ENCODE measurements around the gene ACMSD. TPM values are rescaled to one million over a fixed set of nuclear protein-coding genes. Genes with fewer than 3 reads are reported as not detected.

ACMSD gene
- total and polyA plus RNA-seq, 10 of the 15 experiments (the other 5 are each of a cell fraction or from before 2014, with no cell fraction given) = 0.08 TPM; not detected in 9

DNA sequence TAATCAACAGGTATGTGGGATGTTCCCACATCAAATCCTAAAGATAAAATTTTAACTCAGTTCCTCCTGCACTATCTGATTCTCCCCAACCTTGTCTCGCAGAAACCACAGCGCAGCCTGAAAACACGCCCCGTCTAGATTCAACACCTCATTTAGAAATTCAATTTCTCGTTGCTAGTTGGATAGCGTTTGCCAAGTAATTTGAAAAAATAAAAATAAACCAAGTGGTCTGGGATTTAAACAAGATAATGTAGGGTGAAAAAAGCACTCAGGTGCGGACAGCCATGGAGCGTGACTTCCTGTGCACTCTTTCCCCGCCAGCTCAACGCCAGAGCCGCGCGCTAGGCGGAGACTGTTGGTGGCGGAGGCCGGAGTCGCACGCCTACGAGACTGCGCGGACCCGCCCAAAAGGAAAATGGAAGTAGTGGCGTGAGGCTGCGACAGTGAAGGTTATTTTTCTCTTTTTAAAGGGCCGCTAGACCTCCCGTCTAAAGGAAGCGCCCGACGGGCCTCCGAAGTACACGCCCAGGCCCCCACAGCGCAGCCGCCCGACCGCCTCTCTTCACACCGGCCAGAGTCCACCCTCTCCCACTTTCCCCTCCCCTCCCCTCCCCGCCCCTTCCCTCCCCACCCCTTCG is 79.6 kb downstream of the ACMSD start (continued):
- TF ChIP-seq, protein P1, sequence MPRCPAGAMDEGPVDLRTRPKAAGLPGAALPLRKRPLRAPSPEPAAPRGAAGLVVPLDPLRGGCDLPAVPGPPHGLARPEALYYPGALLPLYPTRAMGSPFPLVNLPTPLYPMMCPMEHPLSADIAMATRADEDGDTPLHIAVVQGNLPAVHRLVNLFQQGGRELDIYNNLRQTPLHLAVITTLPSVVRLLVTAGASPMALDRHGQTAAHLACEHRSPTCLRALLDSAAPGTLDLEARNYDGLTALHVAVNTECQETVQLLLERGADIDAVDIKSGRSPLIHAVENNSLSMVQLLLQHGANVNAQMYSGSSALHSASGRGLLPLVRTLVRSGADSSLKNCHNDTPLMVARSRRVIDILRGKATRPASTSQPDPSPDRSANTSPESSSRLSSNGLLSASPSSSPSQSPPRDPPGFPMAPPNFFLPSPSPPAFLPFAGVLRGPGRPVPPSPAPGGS (IDR thresholded peaks at IDR 0.05; ENCODE audit: borderline replicate concordance, insufficient read depth, low read depth, low read length, poor library complexity, severe bottlenecking) = no peak
- no peak for TF ChIP-seq RCOR1 (conservative IDR thresholded peaks at IDR 0.05; ENCODE audit: low read depth, low read length)
- TF ChIP-seq BHLHE40 (IDR thresholded peaks at IDR 0.05; ENCODE audit: borderline replicate concordance in 1 of 2, low read depth in 2 of 2, low read length in 1 of 2) = peak; percentile 89 to 93
- TF ChIP-seq CHD1 (IDR thresholded peaks at IDR 0.05; ENCODE audit: low read depth, low read length) = 0 out of 2 replicates have a peak, but pooled peaks have one; percentile 73
- TF ChIP-seq POU2F2 (IDR thresholded peaks at IDR 0.05; ENCODE audit: borderline replicate concordance, low read depth, low read length) = peak; percentile 81; the same call in 2 of the 3 replicates
- TF ChIP-seq NBN (IDR thresholded peaks at IDR 0.05) = peak; percentile 23; the same call in 1 of the 2 replicates
- peak; percentile 7; the same call in 1 of the 2 replicates for TF ChIP-seq SMC3 (IDR thresholded peaks at IDR 0.05; ENCODE audit: borderline replicate concordance, low read length)
- TF ChIP-seq ZNF207 (IDR thresholded peaks at IDR 0.05; ENCODE audit: borderline replicate concordance) = no peak
- TF ChIP-seq, protein P2, sequence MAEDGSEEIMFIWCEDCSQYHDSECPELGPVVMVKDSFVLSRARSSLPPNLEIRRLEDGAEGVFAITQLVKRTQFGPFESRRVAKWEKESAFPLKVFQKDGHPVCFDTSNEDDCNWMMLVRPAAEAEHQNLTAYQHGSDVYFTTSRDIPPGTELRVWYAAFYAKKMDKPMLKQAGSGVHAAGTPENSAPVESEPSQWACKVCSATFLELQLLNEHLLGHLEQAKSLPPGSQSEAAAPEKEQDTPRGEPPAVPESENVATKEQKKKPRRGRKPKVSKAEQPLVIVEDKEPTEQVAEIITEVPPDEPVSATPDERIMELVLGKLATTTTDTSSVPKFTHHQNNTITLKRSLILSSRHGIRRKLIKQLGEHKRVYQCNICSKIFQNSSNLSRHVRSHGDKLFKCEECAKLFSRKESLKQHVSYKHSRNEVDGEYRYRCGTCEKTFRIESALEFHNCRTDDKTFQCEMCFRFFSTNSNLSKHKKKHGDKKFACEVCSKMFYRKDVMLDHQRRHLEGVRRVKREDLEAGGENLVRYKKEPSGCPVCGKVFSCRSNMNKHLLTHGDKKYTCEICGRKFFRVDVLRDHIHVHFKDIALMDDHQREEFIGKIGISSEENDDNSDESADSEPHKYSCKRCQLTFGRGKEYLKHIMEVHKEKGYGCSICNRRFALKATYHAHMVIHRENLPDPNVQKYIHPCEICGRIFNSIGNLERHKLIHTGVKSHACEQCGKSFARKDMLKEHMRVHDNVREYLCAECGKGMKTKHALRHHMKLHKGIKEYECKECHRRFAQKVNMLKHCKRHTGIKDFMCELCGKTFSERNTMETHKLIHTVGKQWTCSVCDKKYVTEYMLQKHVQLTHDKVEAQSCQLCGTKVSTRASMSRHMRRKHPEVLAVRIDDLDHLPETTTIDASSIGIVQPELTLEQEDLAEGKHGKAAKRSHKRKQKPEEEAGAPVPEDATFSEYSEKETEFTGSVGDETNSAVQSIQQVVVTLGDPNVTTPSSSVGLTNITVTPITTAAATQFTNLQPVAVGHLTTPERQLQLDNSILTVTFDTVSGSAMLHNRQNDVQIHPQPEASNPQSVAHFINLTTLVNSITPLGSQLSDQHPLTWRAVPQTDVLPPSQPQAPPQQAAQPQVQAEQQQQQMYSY (CRISPR knock-in tag; IDR thresholded peaks at IDR 0.05) = no peak
- peak; percentile 78; the same call in 1 of the 2 replicates for TF ChIP-seq POLR2AphosphoS2 (IDR thresholded peaks at IDR 0.05; ENCODE audit: low read depth, low read length)
- TF ChIP-seq, protein P3, sequence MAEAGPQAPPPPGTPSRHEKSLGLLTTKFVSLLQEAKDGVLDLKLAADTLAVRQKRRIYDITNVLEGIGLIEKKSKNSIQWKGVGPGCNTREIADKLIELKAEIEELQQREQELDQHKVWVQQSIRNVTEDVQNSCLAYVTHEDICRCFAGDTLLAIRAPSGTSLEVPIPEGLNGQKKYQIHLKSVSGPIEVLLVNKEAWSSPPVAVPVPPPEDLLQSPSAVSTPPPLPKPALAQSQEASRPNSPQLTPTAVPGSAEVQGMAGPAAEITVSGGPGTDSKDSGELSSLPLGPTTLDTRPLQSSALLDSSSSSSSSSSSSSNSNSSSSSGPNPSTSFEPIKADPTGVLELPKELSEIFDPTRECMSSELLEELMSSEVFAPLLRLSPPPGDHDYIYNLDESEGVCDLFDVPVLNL (IDR thresholded peaks at IDR 0.05; ENCODE audit: low read depth, low read length) = 0 out of 2 replicates have a peak, but pooled peaks have one; percentile 54
- no peak for TF ChIP-seq SUPT20H (IDR thresholded peaks at IDR 0.05; ENCODE audit: borderline replicate concordance, control insufficient read depth, low read depth, low read length)
- no peak for TF ChIP-seq BMI1 (IDR thresholded peaks at IDR 0.05; ENCODE audit: borderline replicate concordance)
- 0 out of 2 replicates have a peak, but pooled peaks have one; percentile 34 for TF ChIP-seq GABPA (IDR thresholded peaks at IDR 0.05; ENCODE audit: low read depth)
- TF ChIP-seq SIN3A (IDR thresholded peaks at IDR 0.05; ENCODE audit: low read depth, low read length) = peak; percentile 32; the same call in 1 of the 2 replicates
- TF ChIP-seq, protein P4, sequence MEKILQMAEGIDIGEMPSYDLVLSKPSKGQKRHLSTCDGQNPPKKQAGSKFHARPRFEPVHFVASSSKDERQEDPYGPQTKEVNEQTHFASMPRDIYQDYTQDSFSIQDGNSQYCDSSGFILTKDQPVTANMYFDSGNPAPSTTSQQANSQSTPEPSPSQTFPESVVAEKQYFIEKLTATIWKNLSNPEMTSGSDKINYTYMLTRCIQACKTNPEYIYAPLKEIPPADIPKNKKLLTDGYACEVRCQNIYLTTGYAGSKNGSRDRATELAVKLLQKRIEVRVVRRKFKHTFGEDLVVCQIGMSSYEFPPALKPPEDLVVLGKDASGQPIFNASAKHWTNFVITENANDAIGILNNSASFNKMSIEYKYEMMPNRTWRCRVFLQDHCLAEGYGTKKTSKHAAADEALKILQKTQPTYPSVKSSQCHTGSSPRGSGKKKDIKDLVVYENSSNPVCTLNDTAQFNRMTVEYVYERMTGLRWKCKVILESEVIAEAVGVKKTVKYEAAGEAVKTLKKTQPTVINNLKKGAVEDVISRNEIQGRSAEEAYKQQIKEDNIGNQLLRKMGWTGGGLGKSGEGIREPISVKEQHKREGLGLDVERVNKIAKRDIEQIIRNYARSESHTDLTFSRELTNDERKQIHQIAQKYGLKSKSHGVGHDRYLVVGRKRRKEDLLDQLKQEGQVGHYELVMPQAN (conservative IDR thresholded peaks at IDR 0.05) = peak; percentile 54
- peak; percentile 94 for TF ChIP-seq PML (IDR thresholded peaks at IDR 0.05; ENCODE audit: low read length)
- TF ChIP-seq, protein P5, sequence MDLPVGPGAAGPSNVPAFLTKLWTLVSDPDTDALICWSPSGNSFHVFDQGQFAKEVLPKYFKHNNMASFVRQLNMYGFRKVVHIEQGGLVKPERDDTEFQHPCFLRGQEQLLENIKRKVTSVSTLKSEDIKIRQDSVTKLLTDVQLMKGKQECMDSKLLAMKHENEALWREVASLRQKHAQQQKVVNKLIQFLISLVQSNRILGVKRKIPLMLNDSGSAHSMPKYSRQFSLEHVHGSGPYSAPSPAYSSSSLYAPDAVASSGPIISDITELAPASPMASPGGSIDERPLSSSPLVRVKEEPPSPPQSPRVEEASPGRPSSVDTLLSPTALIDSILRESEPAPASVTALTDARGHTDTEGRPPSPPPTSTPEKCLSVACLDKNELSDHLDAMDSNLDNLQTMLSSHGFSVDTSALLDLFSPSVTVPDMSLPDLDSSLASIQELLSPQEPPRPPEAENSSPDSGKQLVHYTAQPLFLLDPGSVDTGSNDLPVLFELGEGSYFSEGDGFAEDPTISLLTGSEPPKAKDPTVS (IDR thresholded peaks at IDR 0.05; ENCODE audit: low read depth, low read length) = no peak
- no peak; the same call in 1 of the 2 replicates for TF ChIP-seq FOXK2 (IDR thresholded peaks at IDR 0.05)

All from GM12878 (cell line).